ENCODE results near the gene TEP1. TPM values are rescaled to one million over a fixed set of nuclear protein-coding genes. Genes with fewer than 3 reads are reported as not detected.

The TEP1 gene
- total and polyA plus RNA-seq, 2 of the 8 experiments (the other 6 are each of a cell fraction or from before 2014, with no cell fraction given), result 6.9 to 10.7 TPM

DNA sequence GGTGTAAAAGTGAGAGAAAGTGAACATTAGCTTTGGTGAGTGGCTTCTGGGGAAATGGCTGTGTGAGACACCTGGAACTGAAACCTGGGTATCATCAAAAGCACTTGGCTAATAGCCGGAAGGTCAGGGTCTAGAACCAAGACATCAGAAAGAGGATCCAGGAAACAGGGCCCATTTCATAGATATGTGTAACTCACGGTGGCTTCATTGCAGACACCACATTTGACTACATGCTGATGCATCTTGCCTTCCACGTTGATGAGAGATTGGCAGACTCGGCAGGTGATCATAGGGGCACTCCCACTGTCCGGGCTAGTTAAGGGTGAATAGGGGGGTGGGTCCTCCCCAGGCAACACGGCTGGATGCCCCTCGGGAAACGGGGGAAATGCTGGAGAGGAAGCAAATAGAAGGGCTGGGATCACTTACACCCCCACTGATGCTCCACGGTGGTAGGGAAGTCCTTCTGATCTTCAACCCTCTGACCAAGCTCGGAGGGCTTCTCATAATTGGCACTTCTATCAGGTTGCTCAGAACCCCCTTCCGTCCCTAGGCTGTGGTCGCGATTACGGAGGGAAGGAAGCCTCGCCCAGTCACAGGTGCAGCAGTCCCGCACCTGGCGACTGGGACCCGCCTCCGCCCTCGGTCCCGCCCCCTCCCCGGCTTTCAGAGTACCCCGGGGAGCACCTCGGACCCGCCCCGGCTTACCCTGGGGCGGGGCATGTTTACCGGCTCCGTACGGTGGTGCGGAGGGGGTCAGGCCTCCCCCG lies 47.3 kb upstream of the TEP1 start:
- Histone ChIP-seq H3K79me2 (ENCODE audit: control insufficient read depth in 1 of 2, insufficient read depth in 2 of 2, low read length in 2 of 2) (peaks cover 7 to 30% of the 10 kb centered on the region in 2 experiments), H3K27ac (ENCODE audit: low read depth, low read length) (peak overlapping the region; percentile 85), H2BK12ac (ENCODE audit: low read depth, low read length) (no peak overlapping the region), H2BK20ac (ENCODE audit: low read length) (no peak overlapping the region), H2BK15ac (ENCODE audit: low read length) (no peak overlapping the region), H3K23ac (ENCODE audit: insufficient read length) (no peak overlapping the region), H3K23me2 (ENCODE audit: low read depth, low read length) (peaks cover 9% of the 10 kb centered on the region; the same call in 1 of the 2 replicates), H3K4me3 (ENCODE audit: extremely low read depth in 1 of 4, insufficient read depth in 2 of 4, low read depth in 3 of 4, low read length in 4 of 4) (peak overlapping the region; percentile 71 to 87 (median 78)), H4K20me1 (replicated peaks in 1 of 2; ENCODE audit: control insufficient read depth in 1 of 2, insufficient read depth in 2 of 2, low read length in 2 of 2) (peaks cover 0 to 12% of the 10 kb centered on the region in 2 experiments), H3K9me3 (ENCODE audit: insufficient read depth in 2 of 2, low read depth in 1 of 2, low read length in 1 of 2) (no peaks in the 10 kb centered on the region), H3K27me3 (replicated peaks in 1 of 4; ENCODE audit: control insufficient read depth in 3 of 4, extremely low read depth in 1 of 4, insufficient read depth in 3 of 4, low read length in 3 of 4) (no peaks in the 10 kb centered on the region; a peak in 1 of 7 replicates), H2BK5ac (ENCODE audit: low read depth, low read length) (peak overlapping the region; percentile 77), H2AFZ (ENCODE audit: low read length) (no peak overlapping the region), H3K79me1 (ENCODE audit: low read depth, low read length) (peaks cover 6% of the 10 kb centered on the region), H4K8ac (ENCODE audit: extremely low read depth, insufficient read depth, low read length) (peak overlapping the region; percentile 95; the same call in 1 of the 2 replicates), H2BK120ac (replicated peaks; ENCODE audit: low read depth, low read length) (no peak overlapping the region), H3K4me2 (ENCODE audit: insufficient read depth in 1 of 2, low read depth in 2 of 2, low read length in 2 of 2) (peak overlapping the region; percentile 81 to 97), H3K14ac (ENCODE audit: insufficient read length) (no peak overlapping the region), H3K9ac (replicated peaks in 1 of 4; ENCODE audit: extremely low read depth in 1 of 4, low read depth in 3 of 4, low read length in 3 of 4) (peak overlapping the region; percentile 68 to 95 (median 71)), H3K18ac (ENCODE audit: extremely low read depth, low read length) (0 out of 2 replicates have a peak overlapping the region, but pooled peaks have one; percentile 75), H3K4me1 (replicated peaks in 1 of 4; ENCODE audit: control insufficient read depth in 3 of 4, insufficient read depth in 4 of 4, low read length in 3 of 4) (peaks cover 0 to 10% (median 2%) of the 10 kb centered on the region in 4 experiments; a peak in 4 of 7 replicates), H4K5ac (ENCODE audit: insufficient read length, low read depth, low read length) (no peak overlapping the region), H3K4ac (replicated peaks; ENCODE audit: insufficient read length, low read depth, low read length) (no peak overlapping the region), H4K91ac (replicated peaks; ENCODE audit: insufficient read length, low read length) (no peak overlapping the region), H2AK5ac (ENCODE audit: low read depth, low read length) (no peak overlapping the region), H3K36me3 (ENCODE audit: control insufficient read depth in 2 of 4, insufficient read depth in 4 of 4, low read length in 3 of 4) (peaks cover 16 to 40% (median 28%) of the 10 kb centered on the region in 4 experiments; a peak in 7 of 8 replicates), H3K56ac (replicated peaks; ENCODE audit: insufficient read length, low read depth, low read length) (peak overlapping the region; percentile 77)
- FAIRE-seq (no peak), DNase-seq (ENCODE audit: low read depth in 1 of 2, low spot score in 2 of 2) (peak in 1 of 2 experiments; percentile 75)
- WGBS, 2 experiments (ENCODE audit: extremely low coverage in 1 of 2, insufficient coverage in 1 of 2, insufficient read length in 1 of 2, insufficient replicate concordance in 2 of 2, low coverage in 1 of 2, low lambda C conversion rate in 2 of 2, missing lambda C conversion rate in 1 of 2), result 33% methylated on average over 10 of the region's 32 CpGs; no CpG with 5 or more reads in 1 of the 2 experiments
- ChIA-PET CTCF (ENCODE audit: partially characterized antibody) (interaction anchor here (0.8 to 1.4 kb wide), 2 partner anchors 145 to 148 kb away, joined by 3 read pairs; no protein-coding TSS in a partner anchor), POLR2A (ENCODE audit: partially characterized antibody) (interaction anchor here (0.6 to 3.2 kb wide), 11 partner anchors 8 to 128 kb away, joined by 3 to 25 read pairs (median 4); partner anchors contain the start of gene PARP2)
- TF ChIP-seq, protein P1, sequence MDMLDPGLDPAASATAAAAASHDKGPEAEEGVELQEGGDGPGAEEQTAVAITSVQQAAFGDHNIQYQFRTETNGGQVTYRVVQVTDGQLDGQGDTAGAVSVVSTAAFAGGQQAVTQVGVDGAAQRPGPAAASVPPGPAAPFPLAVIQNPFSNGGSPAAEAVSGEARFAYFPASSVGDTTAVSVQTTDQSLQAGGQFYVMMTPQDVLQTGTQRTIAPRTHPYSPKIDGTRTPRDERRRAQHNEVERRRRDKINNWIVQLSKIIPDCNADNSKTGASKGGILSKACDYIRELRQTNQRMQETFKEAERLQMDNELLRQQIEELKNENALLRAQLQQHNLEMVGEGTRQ (IDR thresholded peaks at IDR 0.05; ENCODE audit: low read length), result no peak
- peak; percentile 43 for TF ChIP-seq SAP30 (IDR thresholded peaks at IDR 0.05; ENCODE audit: insufficient read depth, insufficient replicate concordance, low read length)
